Sigmoid colon (tissue), 7 donors: ENCODE measurements around the gene GSS. TPM values are rescaled to one million over a fixed set of nuclear protein-coding genes. Genes with fewer than 3 reads are reported as not detected.

ENCODE experiments used
- DNase-seq: peaks from one replicate; pipeline ENCODE4 v3.0.0-alpha.2; 2019
- H3K27ac ChIP-seq, 4 donors: fragments of 200-600 bp; sonication (generic); one replicate each; pipeline ENCODE4 v1.5.1; 2016 to 2019; ENCODE audit warnings: mild to moderate bottlenecking in 1 of 4
- H3K27me3 ChIP-seq, 3 donors: fragments of 200-600 bp; sonication (generic); one replicate each; pipeline ENCODE4 v1.5.1; 2019; ENCODE audit warnings: mild to moderate bottlenecking in 1 of 3
- H3K36me3 ChIP-seq, 4 donors: fragments of 200-600 bp; sonication (generic); one replicate each; pipeline ENCODE4 v1.5.1; 2016 to 2019
- H3K4me1 ChIP-seq, 4 donors: fragments of 200-600 bp; sonication (generic); one replicate each; pipeline ENCODE4 v1.5.1; 2017 to 2019
- H3K4me3 ChIP-seq, 4 donors: fragments of 200-600 bp; sonication (generic); one replicate each; pipeline ENCODE4 v1.5.1; 2017 to 2019; ENCODE audit warnings: mild to moderate bottlenecking in 2 of 4, moderate library complexity in 1 of 4
- H3K9me3 ChIP-seq, 4 donors: fragments of 200-600 bp in 3 of 4; sonication (generic) in 3 of 4; one replicate each; pipeline versions ENCODE4 v1.5.1 to v1.6.1; 2013 to 2019
- EP300 ChIP-seq, 4 donors: sonication (generic); formaldehyde crosslinking; IDR thresholded peaks; one replicate each; pipeline ENCODE4 v1.6.1; 2017; ENCODE audit warnings: antibody characterized with exemption in 4 of 4
- POLR2A ChIP-seq, 2 donors: fragments of 450-650 bp; IDR thresholded peaks; one replicate each; pipeline ENCODE4 v1.6.1; 2016; ENCODE audit warnings: antibody characterized with exemption in 2 of 2, mild to moderate bottlenecking in 2 of 2, moderate library complexity in 2 of 2
- POLR2AphosphoS5 ChIP-seq, 4 donors: sonication (generic); formaldehyde crosslinking; IDR thresholded peaks; one replicate each; pipeline ENCODE4 v1.6.1; 2017; ENCODE audit warnings: antibody characterized with exemption in 4 of 4
- WGBS, 2 donors: extraction: QIAGEN DNeasy Blood & Tissue Kit; methylation state at CpG; one replicate each; pipeline ENCODE4 v1.1.7; 2013; 5-methylcytosine and 5-hydroxymethylcytosine counted together
- intact Hi-C: fragments of 100-400 bp; cut with DNase I; formaldehyde crosslinking; loops from one replicate; pipeline ENCODE4 v1.15.1; 2023
- polyA plus RNA-seq, 3 donors: library from polyadenylated mRNA; stranded (reverse); fragments of 200-250 nt; gene quantifications; one replicate each; pipeline ENCODE4 v1.2.3, GENCODE V29; 2013
- total RNA-seq, 4 donors: library from RNA; depleted of rRNA; stranded (reverse); fragments of >200 nt; gene quantifications; one replicate each; pipeline ENCODE4 v1.1.0, GENCODE V29; 2016
- TF ChIP-seq, protein P1 (sequence below), 4 experiments: fragments of 450-650 bp in 3 of 4; fragments of 200-600 bp in 1 of 4; IDR thresholded peaks; one replicate each; pipeline ENCODE4 v1.5.1; 2016 to 2019; ENCODE audit warnings: antibody characterized with exemption in 4 of 4, mild to moderate bottlenecking in 3 of 4, moderate library complexity in 2 of 4
- donor health status: healthy with polysubstance abuse.
- donor health status: Bipolar disorder and iron deficiency.
- donor health status: healthy.

GSS gene
- total and polyA plus RNA-seq, 7 donors: 22.9 to 80.7 (median 30.5) TPM

DNA sequence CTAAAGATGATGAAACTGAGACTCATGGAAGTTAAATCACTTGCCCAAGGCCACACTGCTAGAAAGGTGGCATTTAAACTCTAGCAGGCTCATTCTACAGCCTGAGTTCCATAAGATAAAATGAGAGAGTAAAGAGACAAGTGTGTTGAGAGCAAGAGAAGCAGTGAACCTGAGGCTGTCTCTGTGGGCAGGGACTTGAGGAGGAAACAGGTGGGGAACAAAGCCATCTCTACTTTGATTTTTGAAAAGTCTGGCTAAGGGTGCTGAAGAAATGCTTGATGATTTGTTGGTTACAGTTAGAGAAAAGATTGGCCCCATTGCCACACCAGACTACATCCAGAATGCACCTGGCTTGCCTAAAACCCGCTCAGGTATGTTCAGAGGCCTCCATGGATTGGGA lies 29.0 kb downstream of the GSS start:
- DNase-seq: no peak
- Histone ChIP-seq H3K4me1 (peaks cover 0 to 13% (median 8%) of the 10 kb centered on the region in 4 donors), H3K27me3 (no peaks in the 10 kb centered on the region), H3K36me3 (peaks cover 0 to 86% (median 33%) of the 10 kb centered on the region in 4 donors), H3K27ac (no peak overlapping the region), H3K9me3 (no peaks in the 10 kb centered on the region), H3K4me3 (no peak overlapping the region)
- WGBS, 2 donors: 91 to 95% methylated on average over 1 of the region's 1 CpG
- TF ChIP-seq, protein P1, sequence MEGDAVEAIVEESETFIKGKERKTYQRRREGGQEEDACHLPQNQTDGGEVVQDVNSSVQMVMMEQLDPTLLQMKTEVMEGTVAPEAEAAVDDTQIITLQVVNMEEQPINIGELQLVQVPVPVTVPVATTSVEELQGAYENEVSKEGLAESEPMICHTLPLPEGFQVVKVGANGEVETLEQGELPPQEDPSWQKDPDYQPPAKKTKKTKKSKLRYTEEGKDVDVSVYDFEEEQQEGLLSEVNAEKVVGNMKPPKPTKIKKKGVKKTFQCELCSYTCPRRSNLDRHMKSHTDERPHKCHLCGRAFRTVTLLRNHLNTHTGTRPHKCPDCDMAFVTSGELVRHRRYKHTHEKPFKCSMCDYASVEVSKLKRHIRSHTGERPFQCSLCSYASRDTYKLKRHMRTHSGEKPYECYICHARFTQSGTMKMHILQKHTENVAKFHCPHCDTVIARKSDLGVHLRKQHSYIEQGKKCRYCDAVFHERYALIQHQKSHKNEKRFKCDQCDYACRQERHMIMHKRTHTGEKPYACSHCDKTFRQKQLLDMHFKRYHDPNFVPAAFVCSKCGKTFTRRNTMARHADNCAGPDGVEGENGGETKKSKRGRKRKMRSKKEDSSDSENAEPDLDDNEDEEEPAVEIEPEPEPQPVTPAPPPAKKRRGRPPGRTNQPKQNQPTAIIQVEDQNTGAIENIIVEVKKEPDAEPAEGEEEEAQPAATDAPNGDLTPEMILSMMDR (IDR thresholded peaks at IDR 0.05): no peak
- TF ChIP-seq POLR2A (IDR thresholded peaks at IDR 0.05) (no peak), POLR2AphosphoS5 (IDR thresholded peaks at IDR 0.05) (no peak), EP300 (IDR thresholded peaks at IDR 0.05) (no peak)
- intact Hi-C loops: no loop called here

DNA sequence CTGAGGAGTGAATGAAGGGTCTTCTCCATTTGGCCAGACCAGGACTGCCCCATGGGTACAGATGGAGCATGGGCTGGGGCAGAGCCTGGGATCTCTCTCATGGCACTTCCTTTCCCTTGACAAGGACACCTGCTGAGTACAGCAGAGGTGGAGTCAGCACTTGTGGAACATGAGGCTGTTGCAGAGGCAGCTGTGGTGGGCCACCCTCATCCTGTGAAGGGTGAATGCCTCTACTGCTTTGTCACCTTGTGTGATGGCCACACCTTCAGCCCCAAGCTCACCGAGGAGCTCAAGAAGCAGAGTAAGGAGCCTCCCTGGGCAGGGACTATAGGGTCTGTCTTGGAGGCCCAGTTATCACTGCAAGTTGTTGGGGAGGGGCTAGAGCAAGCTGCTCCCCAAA lies 29.6 kb downstream of the GSS start:
- intact Hi-C loops: no loop called here
- DNase-seq: no peak
- Histone ChIP-seq H3K4me1 (peaks cover 0 to 13% (median 8%) of the 10 kb centered on the region in 4 donors), H3K36me3 (peaks cover 0 to 86% (median 34%) of the 10 kb centered on the region in 4 donors), H3K27ac (no peak overlapping the region), H3K27me3 (no peaks in the 10 kb centered on the region), H3K9me3 (no peaks in the 10 kb centered on the region), H3K4me3 (no peak overlapping the region)
- TF ChIP-seq POLR2AphosphoS5 (IDR thresholded peaks at IDR 0.05) (no peak), EP300 (IDR thresholded peaks at IDR 0.05) (no peak), POLR2A (IDR thresholded peaks at IDR 0.05) (no peak)
- TF ChIP-seq, protein P1 (IDR thresholded peaks at IDR 0.05): no peak
- WGBS, 2 donors: 74 to 83% methylated on average over 1 of the region's 1 CpG

DNA sequence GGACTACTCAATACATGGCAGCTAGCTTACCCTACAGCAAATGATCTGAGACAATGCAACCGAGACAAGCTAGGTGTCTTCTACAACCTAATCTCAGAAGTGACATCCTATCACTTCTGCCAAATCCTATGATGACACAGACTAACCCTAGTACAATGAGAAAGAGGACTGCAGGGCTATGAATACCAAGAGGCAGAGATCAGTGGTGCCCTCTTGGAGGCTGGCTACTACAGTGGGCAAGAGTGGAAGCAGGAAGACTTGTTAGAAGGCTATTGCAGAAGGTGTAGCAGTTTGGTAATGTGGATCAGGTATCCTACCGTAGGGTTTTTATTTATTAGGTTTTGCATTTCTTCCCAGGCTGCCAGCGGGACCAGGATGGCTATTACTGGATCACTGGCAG lies 30.3 kb downstream of the GSS start:
- no peaks in the 10 kb centered on the region for H3K9me3 ChIP-seq
- H3K27ac ChIP-seq: no peak overlapping the region
- DNase-seq: no peak
- H3K4me3 ChIP-seq: no peak overlapping the region
- intact Hi-C loops: no loop called here
- peaks cover 0 to 86% (median 35%) of the 10 kb centered on the region in 4 donors for H3K36me3 ChIP-seq
- peaks cover 0 to 13% (median 8%) of the 10 kb centered on the region in 4 donors for H3K4me1 ChIP-seq
- 94 to 96% methylated on average over 3 of the region's 3 CpGs for WGBS, 2 donors
- TF ChIP-seq POLR2A (IDR thresholded peaks at IDR 0.05): no peak
- TF ChIP-seq, protein P1 (IDR thresholded peaks at IDR 0.05): no peak
- TF ChIP-seq POLR2AphosphoS5 (IDR thresholded peaks at IDR 0.05): no peak
- no peak for TF ChIP-seq EP300 (IDR thresholded peaks at IDR 0.05)
- no peaks in the 10 kb centered on the region for H3K27me3 ChIP-seq

DNA sequence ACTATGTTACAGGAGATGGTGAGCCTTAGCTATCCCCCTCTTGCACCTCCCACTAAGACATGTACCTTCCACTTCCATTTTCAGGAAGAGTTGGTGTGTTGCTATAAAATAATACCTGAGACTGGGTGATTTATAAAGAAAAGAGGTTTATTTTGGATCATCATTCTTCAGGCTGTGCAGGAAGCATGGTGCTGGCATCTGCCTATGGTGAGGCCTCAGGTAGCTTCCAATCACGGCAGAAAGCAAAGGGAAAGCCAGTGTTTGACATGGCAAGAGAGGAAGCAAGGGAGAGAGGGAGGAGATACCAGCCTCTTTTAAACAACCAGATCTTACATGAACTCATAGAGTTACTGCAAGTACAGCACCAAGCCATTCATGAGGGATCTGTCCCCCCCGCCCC lies 32.2 kb downstream of the GSS start:
- Histone ChIP-seq H3K4me1 (peaks cover 0 to 13% (median 8%) of the 10 kb centered on the region in 4 donors), H3K27ac (peak overlapping the region in 2 of 4 donors; percentile 48 to 63), H3K36me3 (peaks cover 0 to 73% (median 36%) of the 10 kb centered on the region in 4 donors), H3K4me3 (no peak overlapping the region), H3K9me3 (no peaks in the 10 kb centered on the region), H3K27me3 (no peaks in the 10 kb centered on the region)
- 96% methylated on average over 2 of the region's 2 CpGs for WGBS, 2 donors
- intact Hi-C loops: no loop called here
- TF ChIP-seq POLR2A (IDR thresholded peaks at IDR 0.05) (no peak), POLR2AphosphoS5 (IDR thresholded peaks at IDR 0.05) (no peak), EP300 (IDR thresholded peaks at IDR 0.05) (no peak)
- TF ChIP-seq, protein P1 (IDR thresholded peaks at IDR 0.05): no peak
- no peak for DNase-seq
